22Rv1 (cell line): ENCODE results near the gene GPR171.

Source experiments
- ZFX ChIP-seq: fragments of 450-650 bp; IDR thresholded peaks from 2 replicates; pipeline ENCODE4 v1.6.1; 2017; ENCODE audit warnings: antibody characterized with exemption, borderline replicate concordance
- TF ChIP-seq, protein P1 (sequence below): fragments of 450-650 bp; IDR thresholded peaks from 2 replicates; pipeline ENCODE4 v1.5.1; 2017; ENCODE audit warnings: mild to moderate bottlenecking

DNA sequence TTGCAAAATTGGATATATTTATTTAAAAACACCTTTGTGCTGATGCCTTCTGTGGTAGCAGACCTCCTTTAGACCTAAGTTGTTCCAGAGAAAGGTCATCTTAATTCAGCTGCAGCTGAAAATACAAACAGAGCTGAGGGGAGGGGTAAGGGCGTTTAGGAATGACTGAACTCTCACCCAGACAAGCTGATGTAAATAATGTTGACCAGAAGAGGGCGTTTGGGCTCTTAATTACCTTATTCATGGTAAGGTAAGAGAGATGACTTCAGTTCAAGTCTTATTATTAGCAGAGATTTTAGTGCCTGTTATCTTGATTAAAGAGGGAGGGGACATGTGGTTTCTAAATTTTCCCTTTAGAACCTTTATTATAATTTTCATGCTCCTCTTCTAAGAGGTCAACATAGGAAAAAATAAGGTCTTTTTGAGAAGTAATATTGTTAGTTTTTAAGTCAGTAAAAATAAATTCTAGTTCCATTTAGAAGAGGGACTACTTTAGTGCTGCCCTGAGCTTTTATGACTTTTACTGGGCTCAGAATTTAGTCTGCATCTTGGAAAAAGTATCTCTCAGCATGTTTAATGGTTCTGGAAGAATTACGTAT lies 46.3 kb downstream of the GPR171 start:
- TF ChIP-seq, protein P1, sequence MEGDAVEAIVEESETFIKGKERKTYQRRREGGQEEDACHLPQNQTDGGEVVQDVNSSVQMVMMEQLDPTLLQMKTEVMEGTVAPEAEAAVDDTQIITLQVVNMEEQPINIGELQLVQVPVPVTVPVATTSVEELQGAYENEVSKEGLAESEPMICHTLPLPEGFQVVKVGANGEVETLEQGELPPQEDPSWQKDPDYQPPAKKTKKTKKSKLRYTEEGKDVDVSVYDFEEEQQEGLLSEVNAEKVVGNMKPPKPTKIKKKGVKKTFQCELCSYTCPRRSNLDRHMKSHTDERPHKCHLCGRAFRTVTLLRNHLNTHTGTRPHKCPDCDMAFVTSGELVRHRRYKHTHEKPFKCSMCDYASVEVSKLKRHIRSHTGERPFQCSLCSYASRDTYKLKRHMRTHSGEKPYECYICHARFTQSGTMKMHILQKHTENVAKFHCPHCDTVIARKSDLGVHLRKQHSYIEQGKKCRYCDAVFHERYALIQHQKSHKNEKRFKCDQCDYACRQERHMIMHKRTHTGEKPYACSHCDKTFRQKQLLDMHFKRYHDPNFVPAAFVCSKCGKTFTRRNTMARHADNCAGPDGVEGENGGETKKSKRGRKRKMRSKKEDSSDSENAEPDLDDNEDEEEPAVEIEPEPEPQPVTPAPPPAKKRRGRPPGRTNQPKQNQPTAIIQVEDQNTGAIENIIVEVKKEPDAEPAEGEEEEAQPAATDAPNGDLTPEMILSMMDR = peak; percentile 83
- TF ChIP-seq ZFX = no peak
